Measurements from ENCODE around the gene ACTN3. TPM values are rescaled to one million over a fixed set of nuclear protein-coding genes. Genes with fewer than 3 reads are reported as not detected.

The ACTN3 gene
- total and polyA plus RNA-seq, 2 of the 4 experiments (the other 2 are of a cell fraction): under 0.01 to 0.05 TPM

- Histone ChIP-seq H3K9me3 (ENCODE audit: control insufficient read depth, insufficient read depth, low read length) (no peaks in the 10 kb centered on the region), H3K27ac (ENCODE audit: insufficient read depth, low read length) (no peak overlapping the region), H3K9ac (ENCODE audit: low read depth, low read length) (no peak overlapping the region), H3K9me1 (ENCODE audit: insufficient read depth, low read length) (no peaks in the 10 kb centered on the region), H3K23ac (ENCODE audit: low read depth, low read length) (no peak overlapping the region), H2BK5ac (ENCODE audit: low read depth, low read length, poor library complexity, severe bottlenecking) (no peak overlapping the region), H2BK15ac (ENCODE audit: low read depth, low read length) (no peak overlapping the region), H4K20me1 (ENCODE audit: insufficient read depth, low read length) (no peaks in the 10 kb centered on the region), H3K79me1 (ENCODE audit: low read depth in 1 of 2, low read length in 2 of 2) (no peaks in the 10 kb centered on the region), H3K14ac (replicated peaks; ENCODE audit: low read depth, low read length) (no peak overlapping the region), H2AK9ac (replicated peaks; ENCODE audit: low read depth, low read length, poor library complexity) (no peak overlapping the region), H2BK120ac (ENCODE audit: low read depth, low read length) (no peak overlapping the region), H3K4me2 (ENCODE audit: low read depth, low read length) (no peak overlapping the region), H3K4ac (ENCODE audit: low read depth, low read length) (no peak overlapping the region), H2AFZ (replicated peaks; ENCODE audit: low read length, poor library complexity) (no peak overlapping the region), H3K27me3 (ENCODE audit: control insufficient read depth, insufficient read depth, low read length) (no peaks in the 10 kb centered on the region), H3K56ac (ENCODE audit: extremely low read depth, insufficient read depth, low read length) (no peak overlapping the region), H4K8ac (ENCODE audit: low read depth in 2 of 2, low read length in 2 of 2) (no peak overlapping the region), H3K18ac (ENCODE audit: low read depth, low read length) (no peak overlapping the region), H3K4me1 (ENCODE audit: control insufficient read depth, insufficient read depth, low read length) (no peaks in the 10 kb centered on the region), H4K5ac (ENCODE audit: low read depth, low read length) (no peak overlapping the region), H3K4me3 (ENCODE audit: insufficient read depth, low read depth, low read length) (no peak overlapping the region), H4K91ac (ENCODE audit: insufficient read depth, low read depth, low read length) (no peak overlapping the region), H2AK5ac (ENCODE audit: low read depth, low read length) (no peak overlapping the region), H3K36me3 (ENCODE audit: control insufficient read depth, insufficient read depth, low read length) (peaks cover 37% of the 10 kb centered on the region), H2BK20ac (ENCODE audit: low read depth, low read length) (no peak overlapping the region)
- intact Hi-C loops (cut with micrococcal nuclease): no loop called here
- WGBS, 2 experiments (ENCODE audit: extremely low coverage in 2 of 2, insufficient read length in 1 of 2): 96% methylated on average over 13 of the region's 16 CpGs; no CpG with 5 or more reads in 1 of the 2 experiments
- dilution Hi-C loops (cut with HindIII; ENCODE audit: low sequenced_read_pairs, unreplicated experiment): no loop called here
- TF ChIP-seq BHLHE40 (IDR thresholded peaks at IDR 0.05; ENCODE audit: low read depth, low read length): no peak
- TF ChIP-seq CHD1 (IDR thresholded peaks at IDR 0.05; ENCODE audit: low read depth, low read length): no peak
- no peak for TF ChIP-seq CEBPB (IDR thresholded peaks at IDR 0.05; ENCODE audit: low read depth, low read length)
- TF ChIP-seq SMC3 (IDR thresholded peaks at IDR 0.05; ENCODE audit: low read depth, low read length): no peak
- no peak for TF ChIP-seq RFX5 (IDR thresholded peaks at IDR 0.05; ENCODE audit: low read depth, low read length)
- no peak for TF ChIP-seq POLR2A (IDR thresholded peaks at IDR 0.05; ENCODE audit: low read depth, low read length)
- TF ChIP-seq MAZ (IDR thresholded peaks at IDR 0.05; ENCODE audit: borderline replicate concordance, low read depth, low read length): no peak
- no peak for TF ChIP-seq MAFK (IDR thresholded peaks at IDR 0.05; ENCODE audit: low read depth, low read length)
- TF ChIP-seq, protein P1, sequence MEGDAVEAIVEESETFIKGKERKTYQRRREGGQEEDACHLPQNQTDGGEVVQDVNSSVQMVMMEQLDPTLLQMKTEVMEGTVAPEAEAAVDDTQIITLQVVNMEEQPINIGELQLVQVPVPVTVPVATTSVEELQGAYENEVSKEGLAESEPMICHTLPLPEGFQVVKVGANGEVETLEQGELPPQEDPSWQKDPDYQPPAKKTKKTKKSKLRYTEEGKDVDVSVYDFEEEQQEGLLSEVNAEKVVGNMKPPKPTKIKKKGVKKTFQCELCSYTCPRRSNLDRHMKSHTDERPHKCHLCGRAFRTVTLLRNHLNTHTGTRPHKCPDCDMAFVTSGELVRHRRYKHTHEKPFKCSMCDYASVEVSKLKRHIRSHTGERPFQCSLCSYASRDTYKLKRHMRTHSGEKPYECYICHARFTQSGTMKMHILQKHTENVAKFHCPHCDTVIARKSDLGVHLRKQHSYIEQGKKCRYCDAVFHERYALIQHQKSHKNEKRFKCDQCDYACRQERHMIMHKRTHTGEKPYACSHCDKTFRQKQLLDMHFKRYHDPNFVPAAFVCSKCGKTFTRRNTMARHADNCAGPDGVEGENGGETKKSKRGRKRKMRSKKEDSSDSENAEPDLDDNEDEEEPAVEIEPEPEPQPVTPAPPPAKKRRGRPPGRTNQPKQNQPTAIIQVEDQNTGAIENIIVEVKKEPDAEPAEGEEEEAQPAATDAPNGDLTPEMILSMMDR (conservative IDR thresholded peaks at IDR 0.05; ENCODE audit: low read depth, low read length): no peak
- no peak for TF ChIP-seq USF2 (IDR thresholded peaks at IDR 0.05; ENCODE audit: low read depth, low read length)
- no peak for TF ChIP-seq MXI1 (IDR thresholded peaks at IDR 0.05; ENCODE audit: borderline replicate concordance, low read depth, low read length)
- no peak for TF ChIP-seq RAD21 (IDR thresholded peaks at IDR 0.05; ENCODE audit: low read length)
- CTCF ChIA-PET: no interaction called here
- in situ Hi-C loops (cut with MboI; ENCODE audit: low sequenced_read_pairs): no loop called here
- no peak for ATAC-seq (ENCODE audit: low read depth)
- DNase-seq: no peak
- POLR2A ChIA-PET (ENCODE audit: unreplicated experiment): no interaction called here
- no TSS peak for BruUV-seq (replicated peaks)
Measured at GRCh38 chr11:66497206-66497605, 49.5 kb upstream of the ACTN3 start.

Measured in IMR-90 (cell line).